A172 (cell line): ENCODE data around the gene TAGLN2. TPM values are rescaled to one million over a fixed set of nuclear protein-coding genes. Genes with fewer than 3 reads are reported as not detected.
"Not testable (repeated sequence)": the region's sequence is repeated elsewhere in the genome, so short reads cannot be mapped to it uniquely, and the experiment has no call there.

Experiments used
- DNase-seq: peaks from one replicate; pipeline ENCODE4 v3.0.0-alpha.2; 2015; ENCODE audit warnings: low spot score
- total RNA-seq: library from RNA; depleted of rRNA; stranded (reverse); fragments of >200 nt; shearing (Covaris generic); gene quantifications from 2 replicates; pipeline ENCODE4 v1.2.3, GENCODE V29; 2014

The TAGLN2 gene
- total RNA-seq, 1 experiment from 2014 or later: 734 TPM

GRCh38 chr1:159900755-159901360, 24.4 kb downstream of the TAGLN2 start:
- DNase-seq: no peak

- DNase-seq: no peak
These were observed 25.1 kb downstream of the TAGLN2 start, which contains the start of gene CFAP45 for GRCh38 chr1:159900086-159900680. Gene CFAP45 (minus strand): TSS chr1:159900165. CDS start chr1:159900098, 67 bp downstream.

- DNase-seq: not testable (repeated sequence)
These were observed 25.7 kb downstream of the TAGLN2 start for GRCh38 chr1:159899634-159900033.

- DNase-seq: no peak
These were observed 26.8 kb downstream of the TAGLN2 start for GRCh38 chr1:159898527-159898926.

- DNase-seq: no peak
These were observed 27.3 kb downstream of the TAGLN2 start for GRCh38 chr1:159897962-159898361.

- no peak for DNase-seq
These were observed 28.8 kb downstream of the TAGLN2 start for GRCh38 chr1:159896546-159896930.

GRCh38 chr1:159895836-159896545, 29.3 kb downstream of the TAGLN2 start:
- no peak for DNase-seq

GRCh38 chr1:159895286-159895685, 30.0 kb downstream of the TAGLN2 start:
- DNase-seq: no peak

- no peak for DNase-seq
These were observed 32.4 kb downstream of the TAGLN2 start for GRCh38 chr1:159892944-159893343.

GRCh38 chr1:159891275-159892157, 33.8 kb downstream of the TAGLN2 start:
- peak; percentile 97 for DNase-seq

- DNase-seq: peak; percentile 76
These were observed 34.9 kb downstream of the TAGLN2 start for GRCh38 chr1:159890390-159890789.

GRCh38 chr1:159889821-159890252, 35.5 kb downstream of the TAGLN2 start:
- peak; percentile 100 for DNase-seq

GRCh38 chr1:159889202-159889601, 36.1 kb downstream of the TAGLN2 start:
- DNase-seq: peak; percentile 56

- no peak for DNase-seq
These were observed 41.0 kb downstream of the TAGLN2 start for GRCh38 chr1:159884296-159884695.

- no peak for DNase-seq
These were observed 42.2 kb downstream of the TAGLN2 start for GRCh38 chr1:159883134-159883533.

- peak; percentile 89 for DNase-seq
These were observed 42.8 kb downstream of the TAGLN2 start for GRCh38 chr1:159882527-159882862.

- DNase-seq: peak; percentile 100
These were observed 43.4 kb downstream of the TAGLN2 start for GRCh38 chr1:159881622-159882526.

GRCh38 chr1:159880430-159880829, 44.9 kb downstream of the TAGLN2 start:
- no peak for DNase-seq

GRCh38 chr1:159879977-159880376, 45.3 kb downstream of the TAGLN2 start:
- DNase-seq: peak; percentile 74

GRCh38 chr1:159879136-159879535, 46.2 kb downstream of the TAGLN2 start:
- no peak for DNase-seq
